Heart right ventricle (tissue), 16 donors: ENCODE results near the gene TSPAN7. TPM values are rescaled to one million over a fixed set of nuclear protein-coding genes. Genes with fewer than 3 reads are reported as not detected.

ENCODE experiments used
- ATAC-seq, 8 donors: fragments of 200-7000 bp; cut with Tn5 transposase; one replicate each; pipeline ENCODE4 v1.9.1; 2020; ENCODE audit warnings: mild to moderate bottlenecking in 8 of 8, moderate library complexity in 8 of 8, moderate number of reproducible peaks in 1 of 8
- DNase-seq, 2 donors: peaks; one replicate each; pipeline ENCODE4 v3.0.0-alpha.2; 2020
- H3K27ac ChIP-seq, 10 donors: fragments of 200-600 bp; sonication (generic) in 2 of 10; one replicate each; pipeline versions ENCODE4 v1.5.0 to v1.8.0; 2020 to 2022; ENCODE audit warnings: mild to moderate bottlenecking in 3 of 10
- H3K27me3 ChIP-seq, 7 donors: fragments of 200-600 bp; one replicate each; pipeline ENCODE4 v1.8.0; 2021 to 2022; ENCODE audit warnings: mild to moderate bottlenecking in 2 of 7
- H3K36me3 ChIP-seq, 9 donors: fragments of 200-600 bp; sonication (generic) in 1 of 9; one replicate each; pipeline versions ENCODE4 v1.5.0 to v1.8.0; 2020 to 2022; ENCODE audit warnings: mild to moderate bottlenecking in 2 of 9
- H3K4me1 ChIP-seq, 9 donors: fragments of 200-600 bp; sonication (generic) in 1 of 9; one replicate each; pipeline versions ENCODE4 v1.5.0 to v1.8.0; 2020 to 2022; ENCODE audit warnings: mild to moderate bottlenecking in 4 of 9
- H3K4me3 ChIP-seq, 10 donors: fragments of 200-600 bp; sonication (generic) in 2 of 10; one replicate each; pipeline versions ENCODE4 v1.5.0 to v1.8.0; 2020 to 2022; ENCODE audit warnings: mild to moderate bottlenecking in 7 of 10, moderate library complexity in 2 of 10
- H3K9me3 ChIP-seq, 11 donors: fragments of 200-600 bp in 10 of 11; sonication (generic) in 2 of 11; one replicate each; pipeline versions ENCODE4 v1.5.0 to v1.8.0; 2013 to 2022; ENCODE audit warnings: mild to moderate bottlenecking in 2 of 11, control low read depth in 1 of 11, moderate library complexity in 1 of 11
- WGBS, 2 donors: extraction: QIAGEN DNeasy Blood & Tissue Kit; methylation state at CpG; one replicate each; pipeline ENCODE4 v1.1.7; 2013; ENCODE audit warnings: inconsistent platforms in 1 of 2; 5-methylcytosine and 5-hydroxymethylcytosine counted together
- intact Hi-C, 10 donors: fragments of 100-400 bp; cut with DNase I; formaldehyde crosslinking; loops; one replicate each; pipeline versions ENCODE4 v1.11.1 to v1.14.2; 2022
- polyA plus RNA-seq, 2 donors: library from polyadenylated mRNA; stranded (reverse); fragments of 200-250 nt; gene quantifications; one replicate each; pipeline ENCODE4 v1.2.3, GENCODE V29; 2013
- total RNA-seq, 10 donors: library from RNA; stranded (reverse); fragmentation: NEBNext Ultra II Directional in 3 of 10; extraction: Animal tissue kit (Norgen Biotek cat#: 25700) in 3 of 10; gene quantifications; one replicate each; pipeline versions ENCODE4 v1.2.1 to v1.2.4, GENCODE V29; 2021 to 2023
- TF ChIP-seq, protein P1 (sequence below), 9 donors: fragments of 200-600 bp; sonication (generic) in 2 of 9; IDR thresholded peaks; one replicate each; pipeline versions ENCODE4 v1.5.0 to v1.8.0; 2021 to 2022; ENCODE audit warnings: antibody characterized with exemption in 9 of 9, mild to moderate bottlenecking in 5 of 9, moderate library complexity in 1 of 9
- donor health status: Arrhythmogenic right ventricular cardiomyopathy.
- donor health status: ischemic (EF 13 %, LVEDD 7.1; RV severe dilation, severe dysfunction).
- donor health status: healthy with polysubstance abuse.
- donor health status: DM: no; HTN: yes; CAD: no.
- donor health status: DM: no; HTN: no; CAD: no.
- donor health status: ischemic (EF 25% LVEDD 6.9; RV normal size, moderate dysfunction).
- donor health status: ischemic (EF 25% LVEDD 5.7; RV mildly dilated, moderate dysfunction).
- donor health status: healthy.
- donor health status: DM: yes; HTN: yes; CAD: no.
- donor health status: Ischemic cardiomyopathy.
- donor health status: ischemic (EF 35%, LVEDD 5.7; RV mildly dilated, moderate dysfunction).
- donor health status: nonischemic (EF 11% LVEDD 7.7; RV severe dilation, severe dysfunction).
- donor health status: DM: yes; HTN: yes; CAD: no.
- donor health status: PGD.
- donor health status: ischemic (EF 29% LVEDD 5.4; RV normal size, mild dysfunction).
- donor health status: nonischemic (EF 23%, LVEDD 6.1; RV moderate dilation, normal function).

The TSPAN7 gene
- total and polyA plus RNA-seq, 12 donors, result 11.1 to 49.3 (median 21.0) TPM

GRCh38 chrX:38694394-38694793 is 133.1 kb downstream of the TSPAN7 start:
- Histone ChIP-seq H3K27ac (no peak overlapping the region), H3K27me3 (peaks cover 0 to 47% (median 0%) of the 10 kb centered on the region in 7 donors), H3K4me1 (no peaks in the 10 kb centered on the region), H3K9me3 (no peaks in the 10 kb centered on the region), H3K36me3 (no peaks in the 10 kb centered on the region), H3K4me3 (no peak overlapping the region)
- ATAC-seq (no peak), DNase-seq (no peak)
- 80 to 83% methylated on average over 5 of the region's 5 CpGs for WGBS, 2 donors
- intact Hi-C loops, result no loop called here
- TF ChIP-seq, protein P1, sequence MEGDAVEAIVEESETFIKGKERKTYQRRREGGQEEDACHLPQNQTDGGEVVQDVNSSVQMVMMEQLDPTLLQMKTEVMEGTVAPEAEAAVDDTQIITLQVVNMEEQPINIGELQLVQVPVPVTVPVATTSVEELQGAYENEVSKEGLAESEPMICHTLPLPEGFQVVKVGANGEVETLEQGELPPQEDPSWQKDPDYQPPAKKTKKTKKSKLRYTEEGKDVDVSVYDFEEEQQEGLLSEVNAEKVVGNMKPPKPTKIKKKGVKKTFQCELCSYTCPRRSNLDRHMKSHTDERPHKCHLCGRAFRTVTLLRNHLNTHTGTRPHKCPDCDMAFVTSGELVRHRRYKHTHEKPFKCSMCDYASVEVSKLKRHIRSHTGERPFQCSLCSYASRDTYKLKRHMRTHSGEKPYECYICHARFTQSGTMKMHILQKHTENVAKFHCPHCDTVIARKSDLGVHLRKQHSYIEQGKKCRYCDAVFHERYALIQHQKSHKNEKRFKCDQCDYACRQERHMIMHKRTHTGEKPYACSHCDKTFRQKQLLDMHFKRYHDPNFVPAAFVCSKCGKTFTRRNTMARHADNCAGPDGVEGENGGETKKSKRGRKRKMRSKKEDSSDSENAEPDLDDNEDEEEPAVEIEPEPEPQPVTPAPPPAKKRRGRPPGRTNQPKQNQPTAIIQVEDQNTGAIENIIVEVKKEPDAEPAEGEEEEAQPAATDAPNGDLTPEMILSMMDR (IDR thresholded peaks at IDR 0.05), result no peak

GRCh38 chrX:38697461-38697860 is 136.1 kb downstream of the TSPAN7 start:
- 88 to 95% methylated on average over 3 of the region's 3 CpGs for WGBS, 2 donors
- no peaks in the 10 kb centered on the region for H3K9me3 ChIP-seq
- ATAC-seq (no peak), DNase-seq (no peak)
- H3K4me1 ChIP-seq, result no peaks in the 10 kb centered on the region
- intact Hi-C loops, result no loop called here
- H3K4me3 ChIP-seq, result no peak overlapping the region
- TF ChIP-seq, protein P1 (IDR thresholded peaks at IDR 0.05), result no peak
- H3K27me3 ChIP-seq, result peaks cover 0 to 71% (median 0%) of the 10 kb centered on the region in 7 donors
- no peak overlapping the region for H3K27ac ChIP-seq
- no peaks in the 10 kb centered on the region for H3K36me3 ChIP-seq

- DNase-seq (no peak), ATAC-seq (no peak)
- TF ChIP-seq, protein P1 (IDR thresholded peaks at IDR 0.05), result no peak
- Histone ChIP-seq H3K36me3 (no peaks in the 10 kb centered on the region), H3K9me3 (no peaks in the 10 kb centered on the region), H3K4me1 (no peaks in the 10 kb centered on the region), H3K4me3 (no peak overlapping the region), H3K27me3 (peaks cover 0 to 69% (median 0%) of the 10 kb centered on the region in 7 donors), H3K27ac (no peak overlapping the region)
- 77 to 85% methylated on average over 3 of the region's 3 CpGs for WGBS, 2 donors
- intact Hi-C loops, result no loop called here
Measured at GRCh38 chrX:38699121-38699520, 137.8 kb downstream of the TSPAN7 start.

- Histone ChIP-seq H3K27me3 (peaks cover 0 to 65% (median 0%) of the 10 kb centered on the region in 7 donors), H3K4me3 (no peak overlapping the region), H3K27ac (no peak overlapping the region), H3K9me3 (no peaks in the 10 kb centered on the region), H3K36me3 (no peaks in the 10 kb centered on the region), H3K4me1 (no peaks in the 10 kb centered on the region)
- ATAC-seq (no peak), DNase-seq (no peak)
- WGBS, 2 donors, result 38% methylated on average over 1 of the region's 1 CpG
- intact Hi-C loops, result no loop called here
- TF ChIP-seq, protein P1 (IDR thresholded peaks at IDR 0.05), result no peak
Measured at GRCh38 chrX:38699696-38700095, 138.4 kb downstream of the TSPAN7 start.
